CD4-positive, CD25-positive, alpha-beta regulatory T cell (primary cell): ENCODE data around the gene ETV6. TPM values are rescaled to one million over a fixed set of nuclear protein-coding genes. Genes with fewer than 3 reads are reported as not detected.
A peak's percentile ranks its signal among the peaks of the same experiment; 100 is the strongest.

Source experiments
- ATAC-seq, 2 donors: fragments of 150-1000 bp; cut with Tn5 transposase; one replicate each; pipeline ENCODE4 v1.10.0; 2021; ENCODE audit warnings: low read depth in 2 of 2, moderate number of reproducible peaks in 2 of 2, moderate library complexity in 1 of 2
- DNase-seq, 3 donors: peaks; one replicate each; pipeline versions ENCODE4 v3.0.0 to v3.0.0-alpha.2; 2012 to 2022; ENCODE audit warnings: mixed read lengths in 1 of 3
- H3K27ac ChIP-seq: one replicate; pipeline ENCODE4 v1.7.0; 2013; ENCODE audit warnings: mild to moderate bottlenecking, low read length; ENCODE audit not compliant: insufficient read depth, poor library complexity, severe bottlenecking
- H3K27me3 ChIP-seq: one replicate; pipeline ENCODE4 v1.7.0; 2013; ENCODE audit warnings: low read length; ENCODE audit not compliant: control insufficient read depth, insufficient read depth
- H3K36me3 ChIP-seq: one replicate; pipeline ENCODE4 v1.7.0; 2013; ENCODE audit warnings: mild to moderate bottlenecking, low read length, moderate library complexity; ENCODE audit not compliant: control insufficient read depth, insufficient read depth
- H3K4me1 ChIP-seq: 2 replicates; pipeline ENCODE4 v1.7.0; 2013; ENCODE audit warnings: mild to moderate bottlenecking, low read length; ENCODE audit not compliant: insufficient read depth, control insufficient read depth, poor library complexity, severe bottlenecking
- H3K4me3 ChIP-seq: one replicate; pipeline ENCODE4 v1.7.0; 2013; ENCODE audit warnings: low read depth, mild to moderate bottlenecking, low read length, moderate library complexity
- H3K9me3 ChIP-seq, 2 experiments: 1 replicate in 1 of 2; 2 replicates in 1 of 2; pipeline ENCODE4 v1.7.0; 2013; ENCODE audit warnings: low read length in 2 of 2, mild to moderate bottlenecking in 1 of 2, moderate library complexity in 1 of 2; ENCODE audit not compliant: control insufficient read depth in 2 of 2
- H3K27ac Mint-ChIP-seq, 3 donors: one replicate each; pipeline ENCODE4 v1.8.0; 2020 to 2022; ENCODE audit warnings: mild to moderate bottlenecking in 3 of 3, mixed read lengths in 3 of 3, moderate library complexity in 2 of 3
- H3K27me3 Mint-ChIP-seq: one replicate; pipeline ENCODE4 v1.8.0; 2022; ENCODE audit warnings: mild to moderate bottlenecking, mixed read lengths
- H3K36me3 Mint-ChIP-seq: one replicate; pipeline ENCODE4 v1.8.0; 2020; ENCODE audit warnings: mixed read lengths
- H3K4me1 Mint-ChIP-seq, 4 donors: one replicate each; pipeline ENCODE4 v1.8.0; 2020 to 2022; ENCODE audit warnings: mixed read lengths in 4 of 4, mild to moderate bottlenecking in 1 of 4
- H3K4me3 Mint-ChIP-seq, 4 donors: one replicate each; pipeline ENCODE4 v1.8.0; 2020 to 2022; ENCODE audit warnings: mild to moderate bottlenecking in 4 of 4, mixed read lengths in 4 of 4, moderate library complexity in 3 of 4
- H3K9me3 Mint-ChIP-seq, 7 donors: one replicate each; pipeline ENCODE4 v1.8.0; 2020 to 2022; ENCODE audit warnings: mixed read lengths in 7 of 7, mild to moderate bottlenecking in 3 of 7, moderate library complexity in 2 of 7
- polyA plus RNA-seq, 4 donors: library from polyadenylated mRNA; unstranded; fragments of 300-500 nt; fragmentation: Illumina TruSeq; gene quantifications; one replicate each; pipeline ENCODE4 v1.2.3, GENCODE V29; 2021
- total RNA-seq: library from RNA; stranded (reverse); gene quantifications from one replicate; pipeline ENCODE4 v1.2.3, GENCODE V29; 2022

ETV6 gene
- total and polyA plus RNA-seq, 5 donors from 2014 or later, result 2.5 to 62.5 (median 4.1) TPM

- no peak overlapping the region for H3K4me3 ChIP-seq
- Mint-ChIP-seq H3K9me3 (no peaks in the 10 kb centered on the region), H3K4me3 (no peak overlapping the region), H3K36me3 (peaks cover 17% of the 10 kb centered on the region), H3K27ac (peak overlapping the region in 1 of 3 donors; percentile 16), H3K4me1 (peaks cover 15 to 33% (median 19%) of the 10 kb centered on the region in 4 donors), H3K27me3 (no peaks in the 10 kb centered on the region)
- peaks cover 7% of the 10 kb centered on the region for H3K36me3 ChIP-seq
- no peak overlapping the region for H3K27ac ChIP-seq
- DNase-seq (no peak), ATAC-seq (no peak)
- no peaks in the 10 kb centered on the region for H3K27me3 ChIP-seq
- no peaks in the 10 kb centered on the region for H3K4me1 ChIP-seq
- H3K9me3 ChIP-seq, result no peaks in the 10 kb centered on the region
Measured at GRCh38 chr12:11787437-11787836, 138.0 kb downstream of the ETV6 start.

GRCh38 chr12:11787933-11788849 lies 138.7 kb downstream of the ETV6 start:
- Mint-ChIP-seq H3K4me1 (peaks cover 11 to 25% (median 13%) of the 10 kb centered on the region in 4 donors), H3K27ac (peak overlapping the region in 1 of 3 donors; percentile 30)
- no peak for ATAC-seq

GRCh38 chr12:11793921-11794710 lies 144.6 kb downstream of the ETV6 start:
- H3K27ac Mint-ChIP-seq, result peak overlapping the region in 1 of 3 donors; percentile 63
- Histone ChIP-seq H3K4me3 (no peak overlapping the region), H3K36me3 (peaks cover 7% of the 10 kb centered on the region), H3K4me1 (no peaks in the 10 kb centered on the region), H3K9me3 (no peaks in the 10 kb centered on the region), H3K27ac (no peak overlapping the region), H3K27me3 (no peaks in the 10 kb centered on the region)
- no peak overlapping the region for H3K4me3 Mint-ChIP-seq
- H3K27me3 Mint-ChIP-seq, result no peaks in the 10 kb centered on the region
- DNase-seq (no peak), ATAC-seq (no peak)
- H3K9me3 Mint-ChIP-seq, result no peaks in the 10 kb centered on the region
- H3K4me1 Mint-ChIP-seq, result peaks cover 23 to 42% (median 33%) of the 10 kb centered on the region in 4 donors
- peaks cover 17% of the 10 kb centered on the region for H3K36me3 Mint-ChIP-seq

More at GRCh38 chr12:11787933-11788849, 138.7 kb downstream of the ETV6 start:
- Histone ChIP-seq H3K4me1 (no peaks in the 10 kb centered on the region), H3K4me3 (no peak overlapping the region), H3K27me3 (no peaks in the 10 kb centered on the region), H3K27ac (no peak overlapping the region), H3K9me3 (no peaks in the 10 kb centered on the region), H3K36me3 (peaks cover 7% of the 10 kb centered on the region)
- H3K27me3 Mint-ChIP-seq, result no peaks in the 10 kb centered on the region
- H3K4me3 Mint-ChIP-seq, result no peak overlapping the region
- peaks cover 11% of the 10 kb centered on the region for H3K36me3 Mint-ChIP-seq
- no peak for DNase-seq
- H3K9me3 Mint-ChIP-seq, result no peaks in the 10 kb centered on the region

DNA sequence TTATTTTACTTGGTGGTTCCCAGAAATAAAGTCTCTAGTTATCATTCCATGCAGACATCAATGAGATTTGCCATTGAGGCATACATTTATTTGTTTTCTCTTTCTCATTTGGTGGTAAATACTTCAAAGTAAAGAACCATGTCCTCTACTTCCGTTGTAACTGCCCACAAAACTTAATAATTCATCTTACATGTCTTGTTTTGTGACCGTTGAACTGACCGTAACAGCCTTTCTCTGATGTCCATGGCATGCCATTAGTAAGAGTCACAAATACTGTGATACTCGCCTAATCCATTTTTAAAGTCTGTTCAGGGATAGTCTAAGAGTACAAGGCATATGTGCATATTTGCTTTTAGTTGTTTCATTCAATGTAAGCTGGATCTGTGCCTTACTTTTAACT lies 145.3 kb downstream of the ETV6 start:
- no peaks in the 10 kb centered on the region for H3K27me3 ChIP-seq
- Mint-ChIP-seq H3K27me3 (no peaks in the 10 kb centered on the region), H3K4me3 (no peak overlapping the region), H3K9me3 (no peaks in the 10 kb centered on the region), H3K4me1 (peaks cover 26 to 37% (median 30%) of the 10 kb centered on the region in 4 donors), H3K36me3 (peaks cover 17% of the 10 kb centered on the region), H3K27ac (no peak overlapping the region)
- ATAC-seq (no peak), DNase-seq (no peak)
- peaks cover 7% of the 10 kb centered on the region for H3K36me3 ChIP-seq
- no peak overlapping the region for H3K27ac ChIP-seq
- H3K4me1 ChIP-seq, result no peaks in the 10 kb centered on the region
- no peak overlapping the region for H3K4me3 ChIP-seq
- no peaks in the 10 kb centered on the region for H3K9me3 ChIP-seq

- H3K4me1 ChIP-seq, result no peaks in the 10 kb centered on the region
- ATAC-seq, result no peak
- H3K36me3 Mint-ChIP-seq, result peaks cover 17% of the 10 kb centered on the region
- H3K27me3 Mint-ChIP-seq, result no peaks in the 10 kb centered on the region
- no peak overlapping the region for H3K27ac Mint-ChIP-seq
- H3K4me3 ChIP-seq, result no peak overlapping the region
- H3K27me3 ChIP-seq, result no peaks in the 10 kb centered on the region
- no peak for DNase-seq
- no peak overlapping the region for H3K27ac ChIP-seq
- H3K4me1 Mint-ChIP-seq, result peaks cover 26 to 35% (median 32%) of the 10 kb centered on the region in 4 donors
- no peaks in the 10 kb centered on the region for H3K9me3 ChIP-seq
- H3K9me3 Mint-ChIP-seq, result no peaks in the 10 kb centered on the region
- H3K4me3 Mint-ChIP-seq, result no peak overlapping the region
- peaks cover 7% of the 10 kb centered on the region for H3K36me3 ChIP-seq
Measured at GRCh38 chr12:11795192-11795912, 145.9 kb downstream of the ETV6 start.

DNA sequence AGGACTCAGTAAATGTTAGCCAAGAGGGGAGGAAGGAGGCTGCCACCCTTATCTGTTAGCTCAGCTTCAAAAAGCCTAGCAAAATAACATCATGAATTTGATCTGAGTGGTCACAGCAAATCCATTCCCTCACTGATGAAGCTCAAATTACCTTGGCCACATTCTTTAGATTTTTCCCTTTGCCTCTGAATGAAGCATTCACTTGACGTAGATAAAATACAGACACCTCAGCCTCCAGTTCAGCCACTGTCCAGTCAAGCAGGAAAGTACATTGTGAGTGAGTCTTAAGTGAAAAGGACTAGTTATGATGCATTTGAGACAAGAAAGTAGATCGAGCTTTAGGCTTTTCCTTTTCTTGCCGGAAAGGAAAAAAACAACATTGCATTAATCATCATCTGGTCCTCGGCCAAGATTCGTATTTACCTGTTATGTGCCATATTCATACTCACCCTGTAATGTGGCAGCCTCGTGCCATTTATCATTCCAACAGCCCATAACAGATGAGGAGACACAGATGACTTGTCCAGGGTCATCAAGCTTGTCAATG lies 146.5 kb downstream of the ETV6 start:
- Mint-ChIP-seq H3K36me3 (peaks cover 15% of the 10 kb centered on the region), H3K27ac (peak overlapping the region in 1 of 3 donors; percentile 55), H3K4me3 (no peak overlapping the region), H3K4me1 (peaks cover 28 to 37% (median 35%) of the 10 kb centered on the region in 4 donors), H3K27me3 (no peaks in the 10 kb centered on the region), H3K9me3 (no peaks in the 10 kb centered on the region)
- peaks cover 7% of the 10 kb centered on the region for H3K36me3 ChIP-seq
- no peaks in the 10 kb centered on the region for H3K9me3 ChIP-seq
- no peak overlapping the region for H3K4me3 ChIP-seq
- H3K27ac ChIP-seq, result no peak overlapping the region
- ATAC-seq (no peak), DNase-seq (no peak)
- no peaks in the 10 kb centered on the region for H3K27me3 ChIP-seq
- H3K4me1 ChIP-seq, result no peaks in the 10 kb centered on the region

GRCh38 chr12:11797317-11797913 lies 147.9 kb downstream of the ETV6 start:
- Mint-ChIP-seq H3K27me3 (no peaks in the 10 kb centered on the region), H3K9me3 (no peaks in the 10 kb centered on the region), H3K4me3 (peak overlapping the region in 1 of 4 donors; percentile 71), H3K4me1 (peaks cover 33 to 39% (median 35%) of the 10 kb centered on the region in 4 donors), H3K27ac (peak overlapping the region in 1 of 3 donors; percentile 55), H3K36me3 (peaks cover 12% of the 10 kb centered on the region)
- ATAC-seq, result no peak
- no peaks in the 10 kb centered on the region for H3K27me3 ChIP-seq
- H3K36me3 ChIP-seq, result no peaks in the 10 kb centered on the region
- no peak overlapping the region for H3K4me3 ChIP-seq
- H3K9me3 ChIP-seq, result no peaks in the 10 kb centered on the region
- no peak for DNase-seq
- H3K27ac ChIP-seq, result no peak overlapping the region
- H3K4me1 ChIP-seq, result no peaks in the 10 kb centered on the region
